Measurements from ENCODE around the gene OR52H1.

The OR52H1 gene

DNA sequence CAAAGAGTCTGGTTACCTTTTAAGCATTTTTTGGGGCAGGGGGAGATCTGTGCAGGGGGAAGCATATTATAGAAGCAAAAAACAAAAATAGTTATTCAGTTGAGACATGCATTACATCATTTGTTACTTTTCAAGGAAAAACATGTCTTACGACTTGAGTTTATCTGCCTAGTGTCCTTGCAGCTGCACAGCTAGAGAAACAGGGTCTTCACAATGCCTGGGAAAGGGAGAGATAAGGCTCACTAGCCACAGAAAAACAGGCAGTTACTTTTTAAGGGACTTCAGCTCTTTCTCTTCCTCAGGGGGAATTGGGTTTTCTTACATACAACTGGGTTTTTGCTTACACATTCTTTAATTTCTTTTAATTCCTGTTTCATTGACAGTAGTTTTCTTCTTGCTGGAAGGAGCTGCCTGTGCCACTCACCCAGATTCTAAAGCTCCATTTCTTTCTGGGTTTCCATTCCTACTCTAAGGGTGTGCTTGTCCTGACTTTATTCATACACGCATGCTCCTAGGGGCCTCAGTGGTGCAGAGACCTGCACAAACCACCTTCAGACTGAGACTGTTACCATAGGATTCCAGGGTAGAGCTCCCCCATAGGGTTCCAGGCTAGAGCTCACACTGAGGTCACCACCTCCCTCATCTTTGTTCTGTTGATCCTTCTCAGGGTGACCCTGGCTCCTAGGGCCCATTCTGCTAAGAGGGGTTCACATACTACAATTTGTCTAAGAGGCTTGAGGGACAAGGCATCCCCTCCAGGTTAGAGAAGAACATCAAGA, 17.1 kb downstream of the OR52H1 start:
- DNase-seq, result no peak

DNA sequence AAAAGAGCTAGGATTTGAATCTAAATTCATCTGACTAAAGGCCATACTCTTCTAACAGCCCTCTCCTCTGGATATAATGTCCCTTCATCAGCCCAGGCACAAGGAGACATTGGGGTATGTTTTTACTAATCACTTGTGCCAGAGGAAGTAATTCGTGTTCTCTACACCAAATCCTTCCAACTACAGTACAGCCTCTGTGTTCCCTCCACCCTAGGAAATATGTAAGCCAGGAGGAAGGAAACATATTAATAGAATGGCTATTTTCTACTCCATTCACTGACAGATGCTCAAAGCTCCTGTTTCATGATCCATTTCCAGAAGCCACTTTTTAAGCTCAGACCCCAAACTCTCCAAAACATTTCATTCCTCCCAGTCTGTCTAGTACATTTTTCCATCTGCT, 19.8 kb downstream of the OR52H1 start:
- no peak for DNase-seq

DNA sequence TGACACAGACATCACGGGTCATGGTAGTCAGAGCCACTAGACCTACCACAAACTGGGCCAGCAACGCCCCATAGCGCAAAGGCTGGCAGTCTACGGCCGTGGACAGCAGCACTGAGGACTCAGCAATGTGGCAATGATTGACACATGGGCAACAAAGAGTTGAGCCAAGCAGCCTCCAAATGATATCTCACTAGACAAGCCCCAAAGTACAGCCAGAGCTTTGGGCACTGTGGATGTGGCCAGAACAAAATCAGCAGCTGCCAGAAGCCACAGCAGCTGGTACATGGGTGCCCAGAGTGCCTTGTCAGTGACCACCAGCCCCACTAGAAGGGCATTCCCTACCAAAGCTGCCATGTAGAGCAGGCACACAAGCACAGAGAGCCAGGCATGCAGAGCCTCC, 20.6 kb downstream of the OR52H1 start:
- DNase-seq, result no peak

DNA sequence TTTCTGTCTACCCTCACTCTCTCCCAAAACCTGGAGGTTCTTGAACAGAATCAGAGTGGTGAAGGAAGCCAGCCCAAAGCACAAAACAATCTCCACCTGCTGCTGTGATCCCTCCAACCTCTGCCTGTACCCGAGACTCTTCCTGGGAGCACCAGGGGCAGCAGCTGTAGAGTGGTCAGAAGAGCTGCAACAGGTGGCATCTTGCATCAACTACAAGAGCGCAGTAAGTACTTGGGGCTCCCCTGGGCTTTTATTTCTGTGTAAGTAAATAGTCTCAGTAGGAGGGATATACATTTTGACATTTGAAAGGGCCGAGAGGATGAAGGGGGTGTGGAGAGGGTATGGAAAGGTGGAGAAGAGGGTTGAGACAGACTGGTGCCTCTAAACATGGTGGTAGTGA, 23.6 kb downstream of the OR52H1 start:
- no peak for DNase-seq

DNA sequence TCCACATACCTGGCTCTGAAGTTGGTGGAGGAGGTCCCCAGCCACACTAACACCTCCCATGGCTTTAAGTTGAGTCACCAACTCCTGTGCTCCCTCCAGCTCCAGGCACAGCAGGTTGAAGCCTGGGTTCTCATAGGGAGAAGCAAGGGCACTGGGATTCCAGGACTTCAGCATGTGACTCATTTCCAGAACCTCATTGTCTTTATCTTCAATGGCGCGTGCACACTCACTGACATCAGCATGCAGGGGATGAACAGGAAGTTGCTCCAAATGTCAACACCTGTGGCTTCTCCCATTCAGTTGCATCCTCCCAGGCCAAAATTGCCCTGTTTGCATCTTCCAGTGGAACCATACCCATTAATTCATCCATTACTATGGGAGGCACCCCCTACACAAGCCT, 26.0 kb downstream of the OR52H1 start:
- DNase-seq, result no peak

DNA sequence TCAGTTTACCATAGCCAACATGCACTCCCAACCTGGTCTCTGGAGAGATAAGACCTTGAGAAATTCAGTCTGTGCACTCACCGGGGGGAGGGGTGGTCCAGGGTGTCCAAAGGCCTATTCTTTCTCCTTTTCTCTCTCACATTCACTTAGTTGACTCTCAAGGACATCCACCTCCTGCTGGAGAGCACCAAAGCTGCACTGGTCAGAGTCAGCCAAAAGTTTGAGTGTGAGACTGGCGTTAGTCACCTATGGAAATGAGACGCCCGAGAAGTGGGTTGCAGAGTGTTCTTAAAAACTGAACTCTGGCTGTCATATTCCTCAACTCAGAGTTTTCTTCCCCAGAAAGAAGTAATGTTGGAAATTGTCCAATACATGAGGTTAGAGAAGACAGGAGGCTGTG, 26.8 kb downstream of the OR52H1 start:
- DNase-seq, result no peak

DNA sequence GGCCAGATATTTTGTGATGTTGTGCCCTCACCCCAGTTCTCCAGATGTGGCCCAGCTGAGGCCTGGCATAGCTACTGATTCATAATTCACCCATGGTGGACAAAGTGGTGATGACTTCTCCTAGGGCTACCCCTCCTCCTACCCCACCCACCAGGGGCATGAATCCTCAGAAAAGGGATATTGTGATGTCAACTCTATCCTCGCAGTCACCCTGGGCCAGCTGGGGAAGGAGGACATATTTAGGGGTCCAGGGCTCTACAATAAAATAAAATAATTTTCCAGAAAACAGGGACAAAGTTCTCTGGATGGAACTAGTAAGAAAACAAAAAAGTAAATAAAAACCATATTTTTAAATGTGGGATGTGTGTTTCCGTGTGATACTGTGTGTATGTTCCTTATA, 31.7 kb downstream of the OR52H1 start, which contains the start of gene UBQLNL:
Gene UBQLNL (minus strand): TSS at position 101 of the 400 bp plus-strand sequence. CDS start 258 bp downstream, outside the sequence.
- DNase-seq, result no peak

DNA sequence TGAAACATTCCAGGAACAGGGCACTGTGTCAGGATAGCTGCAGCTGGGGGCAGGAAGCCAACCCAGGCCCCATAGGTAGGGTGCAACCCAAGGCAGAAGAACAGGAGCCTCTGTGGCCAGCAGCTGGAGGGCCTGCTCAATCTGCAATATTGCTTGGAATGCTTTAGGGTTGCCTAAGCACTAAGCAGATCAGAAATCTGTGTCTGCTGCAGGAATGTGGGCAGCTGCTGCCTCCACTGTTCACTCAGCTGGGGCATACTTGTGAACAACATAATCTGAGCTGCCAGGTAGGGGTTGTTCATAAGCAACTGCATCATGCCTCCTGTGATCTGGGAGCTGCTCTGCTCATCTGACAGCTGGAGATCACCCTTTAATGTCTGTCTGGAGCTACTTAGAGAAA, 33.5 kb downstream of the OR52H1 start:
- DNase-seq, result no peak

DNA sequence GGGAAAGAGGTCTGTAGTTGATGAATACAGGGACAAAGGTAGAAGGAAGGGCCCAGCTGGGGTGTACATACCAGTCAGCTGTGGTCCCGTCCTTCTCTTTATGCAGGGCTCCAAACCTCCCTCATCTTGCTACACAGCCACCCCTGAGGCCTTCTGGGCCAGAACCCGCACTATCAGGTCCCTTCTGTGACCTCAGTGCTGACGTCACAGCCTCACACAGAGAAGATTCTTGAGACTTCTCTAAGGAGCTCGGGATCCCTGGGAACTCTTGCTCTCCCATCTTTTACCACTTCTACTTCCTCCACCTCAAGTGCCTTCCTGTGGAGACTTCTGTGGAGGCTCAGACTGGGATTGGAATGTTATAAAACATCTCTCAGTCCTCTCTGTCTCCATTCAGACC, 38.5 kb downstream of the OR52H1 start, which contains the start of gene UBQLN3:
Gene UBQLN3 (minus strand): TSS at position 155 of the 400 bp plus-strand sequence. CDS start 399 bp downstream, outside the sequence.
- no peak for DNase-seq

DNA sequence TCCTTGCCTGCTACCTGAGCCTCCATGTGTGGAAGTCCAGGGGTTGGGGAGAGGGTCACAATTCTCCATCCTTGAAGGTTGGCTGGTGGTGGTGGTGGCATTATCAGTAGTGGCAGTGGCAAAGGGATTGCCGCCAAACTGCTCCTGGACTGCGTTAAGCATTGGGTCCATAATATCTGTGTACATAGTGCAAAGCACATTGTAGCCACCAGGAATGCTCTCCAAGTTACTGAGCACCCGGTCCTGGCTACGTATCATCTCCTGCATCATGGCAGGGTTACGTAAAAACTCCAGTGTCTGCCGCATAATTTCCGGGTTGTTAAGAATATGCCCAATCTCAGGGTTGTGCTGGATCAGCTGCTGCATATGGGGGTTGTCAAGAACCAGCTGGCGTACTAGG, 39.7 kb downstream of the OR52H1 start:
- DNase-seq, result no peak

DNA sequence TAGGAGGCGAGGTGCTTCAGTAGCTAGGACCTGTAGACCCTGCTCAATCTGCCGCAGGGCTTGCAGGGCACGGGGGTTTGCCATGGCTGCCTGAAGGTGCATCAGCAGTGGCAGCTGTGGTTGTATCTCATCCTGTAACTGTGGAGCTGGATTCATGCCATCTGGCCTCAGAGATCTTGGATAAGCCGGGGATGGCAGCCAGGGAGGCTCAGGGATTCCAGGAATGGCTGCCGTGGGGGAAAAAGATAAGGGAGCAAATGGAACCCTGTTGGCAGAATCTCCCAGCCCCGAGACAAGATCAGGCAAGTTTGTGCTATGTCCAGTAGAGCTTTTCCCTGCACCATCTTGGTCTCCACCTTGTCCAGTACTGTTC, 40.4 kb downstream of the OR52H1 start:
- DNase-seq, result no peak

DNA sequence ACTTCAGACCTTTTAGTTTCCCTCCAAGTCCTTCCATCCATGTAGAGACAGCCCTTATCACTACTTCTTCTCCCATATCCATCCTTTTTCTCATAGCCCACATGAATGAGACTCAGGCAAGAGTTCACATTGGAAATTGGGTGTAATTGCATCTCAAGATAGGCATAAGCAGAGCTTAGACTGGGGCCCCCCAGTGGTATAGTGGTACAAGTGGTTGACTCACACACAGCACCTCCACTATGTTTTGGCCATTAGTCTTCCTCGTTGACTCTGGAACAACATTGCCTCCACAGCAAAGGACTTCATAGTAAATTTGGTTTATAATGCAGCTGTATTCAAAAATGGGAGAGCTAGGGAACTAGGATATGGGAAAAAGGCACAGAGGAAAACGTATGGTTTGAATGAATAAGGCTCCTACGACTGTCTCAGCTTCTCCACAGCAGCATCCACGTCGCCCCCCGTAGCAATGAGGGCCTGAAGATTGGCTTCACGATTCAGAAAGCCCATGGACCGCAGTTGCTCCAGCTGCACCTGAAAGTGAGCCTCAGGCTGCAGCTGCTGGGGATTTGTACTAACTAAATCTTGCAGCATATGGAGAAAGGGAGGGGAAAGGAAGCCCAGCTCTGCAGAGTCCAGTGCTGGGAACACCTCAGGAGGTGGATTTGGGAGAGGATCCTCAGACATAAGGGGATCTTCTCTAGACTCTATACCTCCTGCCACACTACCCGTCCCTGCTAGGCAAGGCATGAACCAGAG, 41.0 kb downstream of the OR52H1 start:
- no peak for DNase-seq

DNA sequence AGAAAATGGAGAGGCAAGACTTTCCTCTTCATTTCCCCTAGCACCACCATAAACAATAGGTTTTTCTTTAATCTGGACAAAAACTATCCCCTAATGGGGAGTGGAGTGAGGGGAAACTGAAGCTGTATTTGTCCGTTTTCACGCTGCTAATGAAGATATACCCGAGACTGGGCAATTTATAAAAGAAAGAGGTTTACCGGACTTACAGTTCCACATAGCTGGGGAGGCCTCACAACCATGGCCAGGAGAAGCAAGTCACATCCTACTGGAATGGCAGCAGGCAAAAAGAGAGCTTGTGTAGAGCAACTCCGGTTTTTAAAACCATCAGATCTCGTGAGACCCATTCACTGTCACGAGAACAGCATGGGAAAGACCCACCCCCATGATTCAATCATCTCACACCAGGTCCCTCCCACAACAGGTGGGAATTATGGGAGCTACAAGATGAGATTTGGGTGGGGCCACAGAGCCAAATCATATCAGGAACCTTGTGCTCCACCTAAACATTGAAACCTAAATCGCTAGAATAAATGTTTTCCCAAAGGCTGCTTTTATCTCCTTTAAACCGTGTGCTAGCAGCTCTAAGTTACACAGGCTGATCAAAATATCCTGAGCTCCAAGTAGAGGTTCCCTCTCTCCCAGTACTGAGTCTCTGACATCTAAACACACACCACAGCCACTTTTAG, 42.8 kb downstream of the OR52H1 start:
- no peak for DNase-seq

DNA sequence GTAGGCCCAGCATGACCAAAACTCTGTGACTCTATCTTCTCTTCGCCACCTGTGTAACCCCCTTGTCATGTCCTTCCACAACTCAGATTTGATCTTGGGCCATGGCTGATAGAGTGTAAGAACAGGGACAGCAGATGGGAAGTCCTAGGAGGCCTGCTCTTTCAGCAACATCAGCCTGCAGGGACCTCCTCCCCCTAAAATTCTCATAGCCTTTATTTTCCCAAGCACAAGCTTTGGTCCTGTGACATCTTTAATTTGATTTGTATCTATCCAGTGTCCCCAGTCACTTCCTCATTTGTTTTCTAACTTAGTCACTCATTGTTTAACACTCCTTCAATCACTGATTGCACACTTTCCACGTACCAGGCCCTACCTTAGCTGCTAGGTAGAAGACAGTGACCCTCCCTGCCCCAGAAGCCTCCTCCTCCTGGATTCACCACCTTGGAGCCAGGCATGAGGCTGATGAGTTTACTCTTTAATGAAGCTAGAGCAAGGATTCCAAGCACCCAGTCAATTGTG, 43.9 kb downstream of the OR52H1 start:
- DNase-seq, result no peak

DNA sequence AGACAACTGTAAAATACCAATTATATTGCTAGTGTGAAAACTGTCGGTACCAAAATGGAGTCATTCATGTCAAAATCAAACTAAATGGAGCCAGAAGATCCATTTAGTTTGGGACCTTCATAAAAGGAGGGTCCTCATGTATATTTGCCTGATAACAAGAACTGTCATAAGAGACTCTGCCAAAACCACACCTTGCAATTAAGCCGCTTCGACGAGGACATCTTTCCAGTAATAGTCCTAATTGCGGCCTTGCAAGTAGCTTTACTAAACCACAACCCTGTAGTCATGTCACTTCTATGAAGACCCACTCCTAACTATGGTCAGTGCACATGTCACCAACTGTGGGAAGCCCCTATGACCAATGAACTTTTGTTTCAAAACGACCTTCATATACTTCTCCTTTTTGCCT, 47.9 kb downstream of the OR52H1 start:
- DNase-seq, result no peak

DNA sequence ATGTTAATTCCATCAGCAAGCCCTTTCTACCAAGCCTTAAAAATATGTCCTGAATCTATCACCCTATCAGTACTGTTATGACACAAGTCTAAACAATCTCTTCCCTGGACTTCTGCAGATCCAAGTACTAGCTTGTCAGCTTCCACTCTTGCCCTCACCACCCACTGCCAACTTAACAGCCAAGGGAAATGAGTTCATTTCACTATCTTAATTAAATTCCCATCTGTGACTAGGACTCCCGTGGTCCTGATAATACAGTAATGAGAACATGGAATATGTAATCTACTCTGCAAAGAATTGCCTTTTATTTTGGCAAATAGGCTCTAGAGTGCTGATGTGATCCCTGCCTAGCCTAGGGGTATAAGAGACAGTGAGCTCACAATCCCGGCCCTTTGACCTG, 48.7 kb downstream of the OR52H1 start:
- no peak for DNase-seq
